ENCODE measurements around the gene PKNOX2.

- TF ChIP-seq CTCF (IDR thresholded peaks at IDR 0.05 in 2 of 3, conservative IDR thresholded peaks at IDR 0.05 in 1 of 3; ENCODE audit: control insufficient read depth in 2 of 3, extremely low read depth in 1 of 3, insufficient read depth in 1 of 3, low read depth in 3 of 3, low read length in 3 of 3) (no peak), SIN3A (IDR thresholded peaks at IDR 0.05; ENCODE audit: low read depth, low read length) (no peak), POLR2A (IDR thresholded peaks at IDR 0.05; ENCODE audit: low read depth, low read length) (no peak), ZBTB33 (IDR thresholded peaks at IDR 0.05) (no peak), TCF3 (IDR thresholded peaks at IDR 0.05; ENCODE audit: borderline replicate concordance, insufficient read depth, low read depth, low read length) (no peak), SKIL (IDR thresholded peaks at IDR 0.05; ENCODE audit: low read depth, poor library complexity, severe bottlenecking) (no peak), SREBF1 (IDR thresholded peaks at IDR 0.05; ENCODE audit: low read length) (no peak), YY1 (IDR thresholded peaks at IDR 0.05; ENCODE audit: low read depth, low read length) (no peak), MAX (IDR thresholded peaks at IDR 0.05; ENCODE audit: low read depth, low read length) (no peak), EP300 (IDR thresholded peaks at IDR 0.05; ENCODE audit: borderline replicate concordance in 1 of 2, control insufficient read depth in 1 of 2, low read depth in 2 of 2, low read length in 2 of 2) (no peak), CREB1 (IDR thresholded peaks at IDR 0.05; ENCODE audit: low read depth) (no peak)
These were observed 170.6 kb downstream of the PKNOX2 start for GRCh38 chr11:125335106-125335505.

Measured in GM12878 (cell line).